Skin of body (tissue), 1 donor: Measurements from ENCODE around the gene ITK. TPM values are rescaled to one million over a fixed set of nuclear protein-coding genes. Genes with fewer than 3 reads are reported as not detected.

Source experiments
- total RNA-seq: library from RNA; depleted of rRNA; stranded (reverse); fragments of >200 nt; gene quantifications from one replicate; pipeline ENCODE4 v1.2.3, GENCODE V29; 2014

Gene ITK
- total RNA-seq, 1 donor from 2014 or later = 1.3 TPM

Other genes starting within 250 kb of the ITK start
- gene TIMD4, start 217.6 kb upstream of the ITK start, total RNA-seq = 1.4 TPM
- gene HAVCR1, start 121.7 kb upstream of the ITK start, total RNA-seq = 0.30 TPM
- gene HAVCR2, start 71.8 kb upstream of the ITK start, total RNA-seq = 8.1 TPM
- 10.7 TPM for gene MED7, start 38.0 kb upstream of the ITK start, total RNA-seq
- gene GARIN3, start 14.6 kb upstream of the ITK start, total RNA-seq = not detected
- 14.4 TPM for gene CYFIP2, start 85.3 kb downstream of the ITK start, total RNA-seq